GM15510 (cell line): Measurements from ENCODE around the gene ARTN.

Source experiments
- POLR2A ChIP-seq: IDR thresholded peaks from 3 replicates; pipeline ENCODE4 v1.6.1; 2011; ENCODE audit warnings: borderline replicate concordance; ENCODE audit not compliant: insufficient read length; ENCODE audit errors: extremely low read depth

Gene ARTN, protein sequence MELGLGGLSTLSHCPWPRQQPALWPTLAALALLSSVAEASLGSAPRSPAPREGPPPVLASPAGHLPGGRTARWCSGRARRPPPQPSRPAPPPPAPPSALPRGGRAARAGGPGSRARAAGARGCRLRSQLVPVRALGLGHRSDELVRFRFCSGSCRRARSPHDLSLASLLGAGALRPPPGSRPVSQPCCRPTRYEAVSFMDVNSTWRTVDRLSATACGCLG

DNA sequence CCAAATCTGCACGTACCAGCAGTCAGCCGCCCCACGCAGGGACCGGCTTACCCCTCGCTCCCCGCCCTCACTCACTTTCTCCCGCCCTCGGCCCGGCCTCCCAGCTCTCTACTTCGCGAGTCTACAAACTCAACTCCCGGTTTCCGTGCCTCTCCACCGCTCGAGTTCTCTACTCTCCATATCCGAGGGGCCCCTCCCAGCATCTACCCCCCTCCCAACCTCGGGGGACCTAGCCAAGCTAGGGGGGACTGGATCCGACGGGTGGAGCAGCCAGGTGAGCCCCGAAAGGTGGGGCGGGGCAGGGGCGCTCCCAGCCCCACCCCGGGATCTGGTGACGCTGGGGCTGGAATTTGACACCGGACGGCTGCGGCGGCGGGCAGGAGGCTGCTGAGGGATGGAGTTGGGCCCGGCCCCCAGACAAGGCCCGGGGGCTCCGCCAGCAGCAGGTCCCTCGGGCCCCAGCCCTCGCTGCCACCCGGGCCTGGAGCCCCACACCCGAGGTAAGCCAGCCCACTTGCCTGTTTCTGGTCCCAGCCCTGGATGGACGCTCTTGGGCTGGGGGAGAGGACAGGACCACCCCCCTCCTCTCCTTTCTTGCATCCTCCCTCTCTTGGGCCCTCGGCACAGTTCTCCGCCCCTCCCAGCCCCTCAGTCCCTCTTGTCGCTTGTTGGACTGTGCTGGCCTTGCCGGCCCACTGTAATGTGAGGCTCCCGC, at the start of gene ARTN:
Gene ARTN (plus strand): TSS at position 416 of the 715 bp plus-strand sequence. CDS start 1,856 bp downstream, outside the sequence.
- TF ChIP-seq POLR2A, result no peak

DNA sequence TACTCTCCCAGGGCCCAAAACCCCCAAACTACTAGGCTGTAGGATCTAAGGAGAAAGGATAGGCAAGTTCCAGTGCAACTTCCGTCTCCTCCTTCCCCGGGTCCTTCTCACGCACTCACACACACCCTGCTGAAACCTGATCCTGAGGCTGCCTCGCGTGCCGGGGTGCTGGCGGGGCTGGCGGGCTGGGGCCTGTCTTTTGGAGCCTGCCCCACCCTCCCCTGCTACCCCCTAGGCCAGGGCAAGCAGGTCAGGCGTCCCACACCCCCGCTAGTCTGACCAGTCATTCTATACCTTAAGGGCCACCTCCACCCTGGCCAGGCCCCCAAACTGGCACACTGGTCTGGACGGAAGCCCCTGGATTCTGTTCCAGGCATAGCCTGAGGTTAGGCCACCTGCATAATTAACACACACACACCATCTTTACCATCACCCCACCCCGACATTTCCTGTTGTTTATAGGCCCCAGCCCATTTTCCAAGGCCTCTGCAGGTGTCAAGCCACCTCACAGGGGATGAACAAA, 48.3 kb upstream of the ARTN start:
- TF ChIP-seq POLR2A, result no peak

DNA sequence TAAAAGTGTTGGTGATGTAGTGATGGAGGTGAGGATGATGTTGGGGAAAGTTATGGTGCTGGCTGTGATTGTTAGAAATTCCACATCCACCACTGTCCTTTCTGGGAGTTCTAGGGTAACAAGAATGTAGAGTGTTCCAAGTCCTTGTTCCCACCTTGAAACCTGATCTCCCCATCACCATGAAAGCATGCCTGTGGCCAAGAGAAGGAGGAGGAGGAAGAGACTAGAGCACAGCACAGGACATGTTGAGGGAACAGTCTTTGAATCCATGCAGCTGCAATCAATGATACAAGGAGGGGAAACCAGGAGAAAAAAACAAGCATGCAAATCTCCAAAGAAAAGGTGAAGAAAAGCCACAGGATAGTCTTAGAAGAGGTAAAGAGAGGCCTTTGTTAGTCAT, 45.9 kb upstream of the ARTN start:
- no peak for TF ChIP-seq POLR2A

DNA sequence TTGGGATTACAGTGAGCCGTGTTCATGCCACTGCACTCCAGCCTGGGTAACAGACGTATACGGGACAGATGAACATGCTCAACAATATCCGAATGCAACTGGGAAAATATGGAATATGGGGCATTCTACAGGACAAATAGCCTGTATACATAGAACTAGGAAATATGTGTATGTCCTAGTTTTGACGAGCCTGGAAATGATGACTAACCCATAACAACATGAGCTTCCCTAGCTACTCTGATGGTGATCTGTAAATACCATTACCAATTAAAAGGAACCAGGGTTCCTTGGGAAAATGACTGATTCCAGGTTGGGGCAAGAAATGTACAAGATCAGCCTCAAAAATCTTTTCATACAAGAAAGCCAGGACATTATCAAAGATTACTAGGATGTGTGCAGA, 42.8 kb upstream of the ARTN start:
- TF ChIP-seq POLR2A, result no peak

DNA sequence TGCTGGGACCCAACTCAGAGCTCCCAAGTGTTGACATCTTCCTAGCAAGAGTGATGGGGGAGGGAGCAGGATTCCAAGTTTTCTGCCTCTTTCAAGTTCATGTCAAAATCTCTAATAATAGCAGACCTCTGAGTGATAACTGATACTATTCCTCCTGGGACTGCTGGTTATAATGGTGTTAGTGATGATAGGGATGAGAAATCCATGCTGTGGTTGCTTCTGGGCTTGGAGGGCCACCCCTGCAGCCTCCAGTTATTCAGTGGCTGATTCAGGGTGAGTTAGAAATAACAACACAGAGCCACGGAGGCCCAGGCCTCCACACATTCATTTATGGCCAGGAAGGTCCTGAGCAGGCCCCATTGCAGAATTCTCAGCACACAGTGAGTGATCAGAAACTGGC, 40.6 kb upstream of the ARTN start:
- TF ChIP-seq POLR2A, result no peak

DNA sequence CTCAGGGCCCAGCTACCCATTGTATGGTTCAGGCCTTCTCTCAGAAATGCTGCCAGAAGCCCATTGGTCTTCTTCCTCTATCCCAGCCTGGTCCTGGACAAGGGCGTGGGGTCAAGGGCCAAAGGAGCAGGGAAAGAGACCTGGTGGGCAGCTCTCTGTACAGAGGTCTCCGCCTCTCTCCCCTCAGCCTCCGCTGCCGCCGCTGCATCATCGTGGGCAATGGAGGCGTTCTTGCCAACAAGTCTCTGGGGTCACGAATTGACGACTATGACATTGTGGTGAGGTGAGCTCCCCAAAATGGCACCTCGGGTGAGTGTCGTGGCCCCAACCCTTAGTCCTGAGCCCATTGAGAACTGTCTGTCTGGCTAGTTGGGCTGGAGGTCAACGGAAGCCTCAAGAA, 34.6 kb upstream of the ARTN start:
- no peak for TF ChIP-seq POLR2A

DNA sequence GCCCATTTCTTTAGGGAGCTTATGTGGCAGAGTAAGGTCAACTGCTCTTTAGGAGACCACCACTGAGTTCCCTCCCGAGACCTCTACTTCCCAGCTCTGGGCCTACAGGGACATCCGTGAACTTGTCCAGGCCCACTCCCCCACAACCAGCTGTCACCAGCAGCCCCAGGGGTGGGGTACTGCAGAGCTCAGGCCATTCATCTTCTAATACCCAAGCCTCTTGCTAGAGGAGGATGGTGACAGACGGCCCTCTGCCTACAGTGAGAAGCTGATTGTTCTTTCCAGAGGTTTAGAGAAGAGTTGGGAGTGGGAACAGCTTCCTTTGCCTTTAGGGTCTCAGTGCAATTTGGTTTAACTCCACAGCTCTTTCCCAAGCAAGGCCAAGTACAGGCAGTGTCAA, 33.2 kb upstream of the ARTN start:
- TF ChIP-seq POLR2A, result no peak

DNA sequence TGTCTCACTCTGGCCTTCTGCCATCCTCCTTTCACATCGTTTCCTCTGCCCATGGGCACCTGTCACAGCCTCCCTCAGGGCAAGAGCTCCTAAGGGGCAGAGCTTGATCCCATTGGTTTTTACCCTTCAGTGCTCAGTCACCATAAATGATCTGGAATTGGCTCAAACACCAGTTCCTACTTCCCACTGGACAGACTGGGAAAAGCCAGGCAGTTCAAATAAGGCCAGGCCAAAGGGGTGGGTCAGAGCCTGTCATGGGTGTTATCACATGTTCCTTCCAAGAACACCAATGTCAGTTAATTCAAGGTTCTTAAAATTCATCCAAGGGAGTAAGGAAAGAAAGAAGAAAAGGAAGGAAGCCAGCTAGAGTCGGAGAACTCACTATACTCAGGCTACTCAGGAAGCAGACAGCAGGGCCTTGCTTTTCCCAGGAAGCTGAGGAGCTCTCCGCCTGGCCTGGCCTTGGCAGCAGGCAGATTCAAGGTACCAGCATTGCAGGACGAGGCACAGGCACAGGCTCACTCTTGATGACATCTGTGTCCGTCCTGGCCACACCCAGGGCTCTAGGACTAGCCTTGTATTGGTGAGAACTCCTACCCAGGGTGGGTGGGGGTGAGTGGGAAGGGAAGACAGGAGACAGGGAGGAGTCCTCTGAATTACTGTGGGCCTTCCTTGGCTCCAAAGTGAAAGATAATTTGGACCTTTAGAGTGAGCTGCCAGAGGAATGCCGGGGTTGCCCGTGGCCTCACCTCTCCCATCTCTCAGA, 32.2 kb upstream of the ARTN start:
- no peak for TF ChIP-seq POLR2A

DNA sequence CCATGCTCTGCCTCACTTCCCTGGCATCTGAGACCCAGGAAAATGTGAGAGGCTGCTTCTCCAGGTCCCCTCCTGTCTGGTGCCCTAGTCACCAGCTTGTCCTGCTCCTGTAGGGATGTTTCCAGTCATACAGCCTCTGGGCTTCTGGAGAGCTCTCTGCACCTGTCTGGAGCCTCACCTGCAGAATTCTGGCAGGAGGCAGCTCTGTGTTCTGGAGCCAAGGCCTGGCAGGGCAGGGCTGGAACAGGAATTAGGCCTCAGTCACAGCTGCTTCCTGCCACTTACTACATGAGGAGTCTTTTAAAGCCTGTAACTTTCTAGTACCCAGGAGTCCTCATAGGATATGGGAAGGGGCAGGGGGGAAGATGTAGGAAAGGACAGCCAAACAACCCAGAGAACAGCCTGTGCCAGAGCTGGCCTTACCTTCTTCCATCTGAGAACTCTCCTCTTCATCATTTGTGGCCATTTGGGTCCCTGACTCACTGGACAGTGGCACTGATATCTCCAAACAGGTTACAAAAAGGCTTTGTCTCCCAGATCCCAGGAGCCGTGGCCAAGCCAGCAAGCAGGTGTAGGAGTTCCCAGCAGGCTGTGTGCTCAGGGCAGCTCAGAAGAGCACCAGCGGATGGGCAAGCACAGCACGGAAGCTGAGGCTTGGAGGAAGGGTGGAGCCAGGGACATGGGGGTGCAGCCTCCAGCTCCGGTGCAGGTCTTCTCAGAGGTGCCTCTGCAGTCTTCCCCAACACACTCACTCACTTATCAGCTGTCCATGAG, 31.4 kb upstream of the ARTN start:
- no peak for TF ChIP-seq POLR2A

DNA sequence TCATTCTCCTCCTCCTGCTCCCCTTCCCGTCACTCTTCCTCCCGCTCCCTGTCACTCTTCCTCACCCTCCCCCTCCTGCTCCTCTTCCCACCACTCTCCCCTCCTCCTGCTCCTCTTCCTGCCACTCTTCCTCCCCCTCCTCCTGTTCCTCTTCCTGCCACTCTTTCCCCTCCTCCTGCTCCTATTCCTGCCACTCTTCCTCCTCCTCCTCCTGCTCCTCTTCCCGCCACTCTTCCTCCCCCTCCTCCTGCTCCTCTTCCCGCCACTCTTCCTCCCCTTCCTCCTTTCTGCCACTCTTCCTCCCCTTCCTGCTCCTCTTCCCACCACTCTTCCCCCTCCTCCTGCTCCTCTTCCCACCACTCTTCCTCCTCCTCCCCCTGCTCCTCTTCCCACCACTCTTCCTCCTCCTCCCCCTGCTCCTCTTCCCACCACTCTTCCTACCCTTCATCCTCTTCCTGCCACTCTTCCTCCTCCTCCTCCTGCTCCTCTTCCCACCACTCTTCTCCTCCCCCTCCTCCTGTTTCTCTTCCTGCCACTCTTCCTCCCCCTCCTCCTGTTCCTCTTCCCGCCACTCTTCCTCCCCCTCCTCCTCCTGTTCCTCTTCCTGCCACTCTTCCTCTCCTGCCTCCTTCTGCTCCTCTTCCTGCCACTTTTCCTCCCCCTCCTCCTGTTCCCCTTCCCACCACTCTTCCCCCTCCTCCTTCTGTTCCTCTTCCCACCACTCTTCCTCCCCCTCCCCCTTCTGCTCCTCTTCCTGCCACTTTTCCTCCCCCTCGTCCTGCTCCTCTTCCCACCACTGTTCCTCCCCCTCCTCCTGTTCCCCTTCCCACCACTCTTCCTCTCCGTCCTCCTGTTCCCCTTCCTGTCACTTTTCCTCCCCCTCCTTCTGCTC, 28.7 kb upstream of the ARTN start:
- TF ChIP-seq POLR2A, result no peak

DNA sequence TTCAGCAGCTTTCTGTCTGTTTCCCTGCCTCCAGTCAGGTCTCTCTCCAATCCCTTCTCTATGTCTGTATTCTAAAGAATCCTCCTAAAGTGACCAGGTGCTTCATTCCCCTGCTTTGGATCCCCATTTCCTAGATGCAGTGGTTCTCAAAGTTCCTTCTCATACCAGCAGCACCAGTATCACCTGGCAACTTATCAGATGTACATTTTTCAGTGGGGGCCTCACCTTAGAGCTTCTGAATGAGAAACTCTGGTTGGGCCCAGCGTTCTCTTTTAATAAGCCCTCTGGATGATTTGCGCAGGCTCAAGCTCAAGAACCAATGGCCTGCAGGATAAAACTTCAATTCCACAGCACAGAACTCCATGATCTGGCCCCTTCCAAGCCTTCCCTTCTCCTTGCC, 25.4 kb upstream of the ARTN start:
- no peak for TF ChIP-seq POLR2A

DNA sequence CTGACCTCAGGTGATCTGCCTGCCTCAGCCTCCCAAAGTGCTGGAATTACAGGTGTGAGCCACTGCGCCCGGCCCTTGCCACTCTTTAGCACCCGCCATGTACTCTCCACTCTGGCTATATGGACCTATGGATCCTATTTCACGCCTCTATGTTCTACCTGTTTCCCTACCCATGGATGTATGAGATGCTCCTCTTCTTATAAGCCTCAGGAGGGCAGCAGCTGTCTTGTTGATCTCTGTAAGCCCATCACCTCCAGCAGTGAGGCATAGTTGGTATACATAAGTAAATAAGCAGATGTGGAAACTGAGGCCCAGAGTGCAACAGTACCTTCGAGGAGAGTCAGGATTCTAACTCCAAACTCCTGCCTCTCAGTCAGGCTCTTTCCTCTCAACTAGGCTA, 24.7 kb upstream of the ARTN start:
- no peak for TF ChIP-seq POLR2A

DNA sequence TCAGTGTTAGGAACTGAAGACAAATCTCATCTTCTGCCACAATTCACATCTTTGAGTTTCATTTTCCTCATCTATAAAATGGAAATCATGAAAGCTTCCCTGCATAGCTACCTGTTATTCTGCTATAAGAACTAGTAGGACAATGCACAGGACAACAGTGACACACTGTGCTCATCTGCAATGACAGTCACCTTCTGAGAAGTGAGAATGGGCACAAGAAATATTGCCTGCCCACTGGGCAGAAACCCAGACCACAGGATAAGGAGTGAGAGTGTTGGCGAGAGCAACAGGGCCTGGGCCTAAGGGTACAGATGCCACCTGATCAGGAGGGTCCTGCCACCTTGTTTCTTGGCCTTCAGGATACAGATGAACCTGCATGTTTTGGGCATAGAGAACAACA, 23.3 kb upstream of the ARTN start:
- no peak for TF ChIP-seq POLR2A

DNA sequence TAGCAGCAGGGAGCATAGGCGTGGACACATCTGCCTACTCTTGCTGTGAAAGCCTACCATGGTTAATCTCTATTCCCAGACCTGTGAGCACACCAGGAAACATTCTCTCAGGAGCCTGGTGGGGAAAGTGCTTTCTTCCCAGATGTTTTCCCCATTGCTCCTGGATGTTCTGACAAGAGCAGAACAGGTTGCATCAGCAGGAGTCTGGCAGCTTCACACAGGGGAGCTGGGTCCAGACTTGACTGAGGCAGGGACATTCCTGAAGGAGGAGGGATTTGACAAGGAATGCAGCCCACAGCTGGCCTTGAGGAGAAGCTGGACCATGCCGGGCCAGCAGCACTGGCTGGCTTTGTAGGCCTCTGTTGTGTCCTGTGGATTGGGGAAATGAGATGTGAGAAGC, 21.0 kb upstream of the ARTN start:
- TF ChIP-seq POLR2A, result no peak
